ENCODE results near the gene CTDSPL.

Gene CTDSPL

GRCh38 chr3:37925157-37925556, 63.5 kb downstream of the CTDSPL start:
- H3K9me3 ChIP-seq (ENCODE audit: control insufficient read depth, low read length), result no peaks in the 10 kb centered on the region
- H3K9ac ChIP-seq (ENCODE audit: low read length), result no peak overlapping the region
- H3K4me3 ChIP-seq (ENCODE audit: low read length), result no peak overlapping the region
- no peaks in the 10 kb centered on the region for H3K36me3 ChIP-seq (ENCODE audit: control insufficient read depth, insufficient read depth, low read length)
- H3K4me1 ChIP-seq (ENCODE audit: control insufficient read depth, insufficient read depth, low read length), result peaks cover 29% of the 10 kb centered on the region
- H3K27me3 ChIP-seq (ENCODE audit: control insufficient read depth, insufficient read depth, low read length), result no peaks in the 10 kb centered on the region

- H3K4me1 ChIP-seq (ENCODE audit: control insufficient read depth, insufficient read depth, low read length), result peaks cover 29% of the 10 kb centered on the region
- H3K9ac ChIP-seq (ENCODE audit: low read length), result no peak overlapping the region
- H3K9me3 ChIP-seq (ENCODE audit: control insufficient read depth, low read length), result no peaks in the 10 kb centered on the region
- no peaks in the 10 kb centered on the region for H3K36me3 ChIP-seq (ENCODE audit: control insufficient read depth, insufficient read depth, low read length)
- no peak overlapping the region for H3K4me3 ChIP-seq (ENCODE audit: low read length)
- no peaks in the 10 kb centered on the region for H3K27me3 ChIP-seq (ENCODE audit: control insufficient read depth, insufficient read depth, low read length)
Observed at GRCh38 chr3:37926611-37927010, 64.9 kb downstream of the CTDSPL start.

GRCh38 chr3:37930495-37930894, 68.8 kb downstream of the CTDSPL start:
- Histone ChIP-seq H3K27me3 (ENCODE audit: control insufficient read depth, insufficient read depth, low read length) (no peaks in the 10 kb centered on the region), H3K4me1 (ENCODE audit: control insufficient read depth, insufficient read depth, low read length) (peaks cover 16% of the 10 kb centered on the region), H3K9ac (ENCODE audit: low read length) (no peak overlapping the region), H3K36me3 (ENCODE audit: control insufficient read depth, insufficient read depth, low read length) (no peaks in the 10 kb centered on the region), H3K4me3 (ENCODE audit: low read length) (no peak overlapping the region), H3K9me3 (ENCODE audit: control insufficient read depth, low read length) (no peaks in the 10 kb centered on the region)

DNA sequence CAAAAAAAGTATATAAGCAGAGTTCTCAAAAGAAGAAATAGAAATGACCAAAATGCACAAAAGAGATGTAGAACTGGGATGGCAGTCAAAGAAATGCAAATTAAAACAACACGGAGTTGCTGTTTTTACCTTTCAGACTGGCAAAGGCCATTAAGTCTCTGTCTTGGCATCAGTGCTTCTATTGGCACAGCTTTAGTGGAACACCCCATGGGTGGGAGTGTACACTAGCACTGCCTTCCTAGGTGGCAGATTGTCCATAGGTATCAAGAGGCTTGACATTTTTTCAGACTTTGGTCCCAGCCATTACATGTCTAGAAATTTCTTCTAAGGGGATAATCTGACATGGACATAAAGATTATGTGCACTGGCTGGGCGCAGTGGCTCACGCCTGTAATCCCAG, 70.8 kb downstream of the CTDSPL start:
- no peaks in the 10 kb centered on the region for H3K27me3 ChIP-seq (ENCODE audit: control insufficient read depth, insufficient read depth, low read length)
- H3K4me1 ChIP-seq (ENCODE audit: control insufficient read depth, insufficient read depth, low read length), result peaks cover 36% of the 10 kb centered on the region
- no peaks in the 10 kb centered on the region for H3K36me3 ChIP-seq (ENCODE audit: control insufficient read depth, insufficient read depth, low read length)
- H3K9ac ChIP-seq (ENCODE audit: low read length), result no peak overlapping the region
- no peak overlapping the region for H3K4me3 ChIP-seq (ENCODE audit: low read length)
- no peaks in the 10 kb centered on the region for H3K9me3 ChIP-seq (ENCODE audit: control insufficient read depth, low read length)

GRCh38 chr3:37934631-37935289, 73.1 kb downstream of the CTDSPL start:
- Histone ChIP-seq H3K27me3 (ENCODE audit: control insufficient read depth, insufficient read depth, low read length) (no peaks in the 10 kb centered on the region), H3K9me3 (ENCODE audit: control insufficient read depth, low read length) (no peaks in the 10 kb centered on the region), H3K36me3 (ENCODE audit: control insufficient read depth, insufficient read depth, low read length) (no peaks in the 10 kb centered on the region), H3K4me3 (ENCODE audit: low read length) (no peak overlapping the region), H3K4me1 (ENCODE audit: control insufficient read depth, insufficient read depth, low read length) (peaks cover 44% of the 10 kb centered on the region), H3K9ac (ENCODE audit: low read length) (no peak overlapping the region)

GRCh38 chr3:37935290-37935668, 73.6 kb downstream of the CTDSPL start:
- Histone ChIP-seq H3K36me3 (ENCODE audit: control insufficient read depth, insufficient read depth, low read length) (no peaks in the 10 kb centered on the region), H3K4me1 (ENCODE audit: control insufficient read depth, insufficient read depth, low read length) (peaks cover 44% of the 10 kb centered on the region), H3K4me3 (ENCODE audit: low read length) (no peak overlapping the region), H3K9me3 (ENCODE audit: control insufficient read depth, low read length) (no peaks in the 10 kb centered on the region), H3K9ac (ENCODE audit: low read length) (no peak overlapping the region), H3K27me3 (ENCODE audit: control insufficient read depth, insufficient read depth, low read length) (no peaks in the 10 kb centered on the region)

- Histone ChIP-seq H3K9me3 (ENCODE audit: control insufficient read depth, low read length) (no peaks in the 10 kb centered on the region), H3K27me3 (ENCODE audit: control insufficient read depth, insufficient read depth, low read length) (no peaks in the 10 kb centered on the region), H3K9ac (ENCODE audit: low read length) (no peak overlapping the region), H3K4me1 (ENCODE audit: control insufficient read depth, insufficient read depth, low read length) (peaks cover 44% of the 10 kb centered on the region), H3K36me3 (ENCODE audit: control insufficient read depth, insufficient read depth, low read length) (no peaks in the 10 kb centered on the region), H3K4me3 (ENCODE audit: low read length) (no peak overlapping the region)
Observed at GRCh38 chr3:37935756-37936666, 74.3 kb downstream of the CTDSPL start.

DNA sequence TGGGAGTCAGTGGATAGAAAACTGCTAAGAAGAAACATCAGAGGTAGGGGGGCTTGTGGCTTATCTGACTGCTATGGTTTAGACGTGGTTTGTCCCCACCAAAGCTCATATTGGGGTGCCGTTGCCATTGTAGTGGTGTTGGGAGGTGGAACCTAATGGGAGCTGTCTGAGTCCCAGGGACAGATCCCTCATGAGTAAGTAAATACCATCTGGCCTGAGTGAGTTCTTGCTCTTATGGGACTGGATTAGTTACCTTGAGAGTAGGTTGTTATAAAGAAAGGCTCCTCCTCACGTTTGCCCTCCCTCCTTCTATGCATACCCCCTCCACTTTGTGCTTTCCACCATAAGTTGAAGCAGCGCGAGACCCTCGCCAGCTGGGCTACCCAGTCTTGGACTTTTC, 75.5 kb downstream of the CTDSPL start:
- no peaks in the 10 kb centered on the region for H3K27me3 ChIP-seq (ENCODE audit: control insufficient read depth, insufficient read depth, low read length)
- H3K9ac ChIP-seq (ENCODE audit: low read length), result no peak overlapping the region
- H3K4me3 ChIP-seq (ENCODE audit: low read length), result no peak overlapping the region
- H3K9me3 ChIP-seq (ENCODE audit: control insufficient read depth, low read length), result no peaks in the 10 kb centered on the region
- peaks cover 51% of the 10 kb centered on the region for H3K4me1 ChIP-seq (ENCODE audit: control insufficient read depth, insufficient read depth, low read length)
- no peaks in the 10 kb centered on the region for H3K36me3 ChIP-seq (ENCODE audit: control insufficient read depth, insufficient read depth, low read length)

GRCh38 chr3:37938011-37938410, 76.3 kb downstream of the CTDSPL start:
- H3K9ac ChIP-seq (ENCODE audit: low read length), result no peak overlapping the region
- no peaks in the 10 kb centered on the region for H3K27me3 ChIP-seq (ENCODE audit: control insufficient read depth, insufficient read depth, low read length)
- no peak overlapping the region for H3K4me3 ChIP-seq (ENCODE audit: low read length)
- H3K36me3 ChIP-seq (ENCODE audit: control insufficient read depth, insufficient read depth, low read length), result no peaks in the 10 kb centered on the region
- no peaks in the 10 kb centered on the region for H3K9me3 ChIP-seq (ENCODE audit: control insufficient read depth, low read length)
- peaks cover 55% of the 10 kb centered on the region for H3K4me1 ChIP-seq (ENCODE audit: control insufficient read depth, insufficient read depth, low read length)

DNA sequence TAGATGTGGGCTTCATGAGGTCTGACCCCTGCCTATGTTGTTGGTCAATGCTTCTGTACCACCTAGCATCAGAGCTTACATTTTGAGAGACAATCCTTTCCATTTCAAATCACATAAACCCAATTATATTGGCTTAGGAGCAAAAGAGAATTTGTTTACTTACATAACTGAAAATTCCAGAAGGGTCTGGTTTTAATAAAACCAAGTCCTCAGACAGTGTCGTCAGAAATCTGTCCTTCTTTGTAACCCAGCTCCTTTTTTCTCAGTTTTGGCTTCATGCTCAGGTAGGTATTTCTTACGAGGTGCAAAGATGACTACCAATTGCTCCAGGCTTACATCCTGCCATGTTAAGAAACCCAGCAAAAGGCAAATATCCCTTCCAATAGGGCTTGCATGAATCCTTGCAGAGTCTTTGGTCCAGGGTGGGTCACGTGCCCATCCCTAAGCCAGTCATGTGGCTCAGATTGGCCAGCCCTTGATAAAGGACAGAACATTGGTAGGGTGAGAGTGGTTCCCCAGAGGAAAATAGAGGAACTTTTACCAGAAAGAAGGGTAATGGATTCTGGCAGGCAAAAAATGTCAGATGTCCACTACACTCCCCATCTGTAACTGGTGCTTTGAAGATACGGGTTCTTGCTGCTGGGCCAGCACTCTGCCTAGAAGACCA, 78.7 kb downstream of the CTDSPL start:
- Histone ChIP-seq H3K4me3 (ENCODE audit: low read length) (no peak overlapping the region), H3K27me3 (ENCODE audit: control insufficient read depth, insufficient read depth, low read length) (no peaks in the 10 kb centered on the region), H3K36me3 (ENCODE audit: control insufficient read depth, insufficient read depth, low read length) (no peaks in the 10 kb centered on the region), H3K4me1 (ENCODE audit: control insufficient read depth, insufficient read depth, low read length) (peaks cover 63% of the 10 kb centered on the region), H3K9ac (ENCODE audit: low read length) (no peak overlapping the region), H3K9me3 (ENCODE audit: control insufficient read depth, low read length) (no peaks in the 10 kb centered on the region)

DNA sequence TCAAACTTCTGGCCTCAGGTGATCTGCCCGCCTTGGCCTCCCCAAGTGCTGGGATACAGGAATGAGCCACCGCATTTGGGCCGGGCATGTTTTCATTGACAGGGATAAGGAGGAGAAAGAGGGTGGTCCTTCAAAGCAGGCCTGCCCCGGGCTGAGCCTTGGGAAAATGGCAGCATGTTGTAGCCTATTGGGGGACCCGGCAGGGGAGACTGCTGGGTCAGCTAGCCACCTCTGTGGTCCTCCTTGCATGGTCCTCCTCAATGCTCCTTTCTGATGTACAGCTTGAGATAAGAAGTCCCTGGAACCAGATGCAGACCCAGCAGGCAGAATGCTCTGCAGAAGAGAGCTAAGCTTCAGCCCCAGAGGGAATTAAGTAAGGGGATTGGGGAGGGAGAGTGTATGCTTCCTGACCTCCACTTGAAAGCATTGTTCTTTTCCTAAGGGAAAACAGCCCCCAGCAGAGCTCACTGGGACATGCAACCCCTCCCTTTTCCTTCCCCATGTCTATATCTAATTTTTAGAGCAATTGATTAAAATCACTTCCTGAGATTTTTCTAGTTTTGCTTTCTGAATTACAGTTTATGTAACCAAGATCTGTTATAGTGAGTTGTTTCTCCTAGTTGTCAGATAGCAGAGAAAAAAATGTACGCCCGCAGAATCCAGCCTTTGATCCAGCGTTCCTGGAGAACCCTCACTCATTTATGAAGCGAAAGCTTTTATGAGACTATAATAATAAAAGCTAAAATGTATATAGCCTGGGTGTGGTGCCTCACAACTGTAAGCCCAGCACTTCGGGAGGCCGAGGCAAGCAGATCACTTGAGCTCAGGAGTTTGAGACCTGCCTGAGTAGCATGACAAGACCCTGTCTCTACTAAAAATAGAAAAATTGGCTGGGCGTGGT, 80.2 kb downstream of the CTDSPL start:
- Histone ChIP-seq H3K4me3 (ENCODE audit: low read length) (no peak overlapping the region), H3K4me1 (ENCODE audit: control insufficient read depth, insufficient read depth, low read length) (peaks cover 63% of the 10 kb centered on the region), H3K9ac (ENCODE audit: low read length) (no peak overlapping the region)

More for the DNA sequence above, 80.2 kb downstream of the CTDSPL start:
- Histone ChIP-seq H3K27me3 (ENCODE audit: control insufficient read depth, insufficient read depth, low read length) (no peaks in the 10 kb centered on the region), H3K36me3 (ENCODE audit: control insufficient read depth, insufficient read depth, low read length) (no peaks in the 10 kb centered on the region), H3K9me3 (ENCODE audit: control insufficient read depth, low read length) (no peaks in the 10 kb centered on the region)

All from mucosa of stomach (tissue), 1 donor.